Measurements from ENCODE around the gene FGGY.
A peak's percentile ranks its signal among the peaks of the same experiment; 100 is the strongest.
"Not testable (repeated sequence)": the region's sequence is repeated elsewhere in the genome, so short reads cannot be mapped to it uniquely, and the experiment has no call there.

Gene FGGY, protein sequence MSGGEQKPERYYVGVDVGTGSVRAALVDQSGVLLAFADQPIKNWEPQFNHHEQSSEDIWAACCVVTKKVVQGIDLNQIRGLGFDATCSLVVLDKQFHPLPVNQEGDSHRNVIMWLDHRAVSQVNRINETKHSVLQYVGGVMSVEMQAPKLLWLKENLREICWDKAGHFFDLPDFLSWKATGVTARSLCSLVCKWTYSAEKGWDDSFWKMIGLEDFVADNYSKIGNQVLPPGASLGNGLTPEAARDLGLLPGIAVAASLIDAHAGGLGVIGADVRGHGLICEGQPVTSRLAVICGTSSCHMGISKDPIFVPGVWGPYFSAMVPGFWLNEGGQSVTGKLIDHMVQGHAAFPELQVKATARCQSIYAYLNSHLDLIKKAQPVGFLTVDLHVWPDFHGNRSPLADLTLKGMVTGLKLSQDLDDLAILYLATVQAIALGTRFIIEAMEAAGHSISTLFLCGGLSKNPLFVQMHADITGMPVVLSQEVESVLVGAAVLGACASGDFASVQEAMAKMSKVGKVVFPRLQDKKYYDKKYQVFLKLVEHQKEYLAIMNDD

DNA sequence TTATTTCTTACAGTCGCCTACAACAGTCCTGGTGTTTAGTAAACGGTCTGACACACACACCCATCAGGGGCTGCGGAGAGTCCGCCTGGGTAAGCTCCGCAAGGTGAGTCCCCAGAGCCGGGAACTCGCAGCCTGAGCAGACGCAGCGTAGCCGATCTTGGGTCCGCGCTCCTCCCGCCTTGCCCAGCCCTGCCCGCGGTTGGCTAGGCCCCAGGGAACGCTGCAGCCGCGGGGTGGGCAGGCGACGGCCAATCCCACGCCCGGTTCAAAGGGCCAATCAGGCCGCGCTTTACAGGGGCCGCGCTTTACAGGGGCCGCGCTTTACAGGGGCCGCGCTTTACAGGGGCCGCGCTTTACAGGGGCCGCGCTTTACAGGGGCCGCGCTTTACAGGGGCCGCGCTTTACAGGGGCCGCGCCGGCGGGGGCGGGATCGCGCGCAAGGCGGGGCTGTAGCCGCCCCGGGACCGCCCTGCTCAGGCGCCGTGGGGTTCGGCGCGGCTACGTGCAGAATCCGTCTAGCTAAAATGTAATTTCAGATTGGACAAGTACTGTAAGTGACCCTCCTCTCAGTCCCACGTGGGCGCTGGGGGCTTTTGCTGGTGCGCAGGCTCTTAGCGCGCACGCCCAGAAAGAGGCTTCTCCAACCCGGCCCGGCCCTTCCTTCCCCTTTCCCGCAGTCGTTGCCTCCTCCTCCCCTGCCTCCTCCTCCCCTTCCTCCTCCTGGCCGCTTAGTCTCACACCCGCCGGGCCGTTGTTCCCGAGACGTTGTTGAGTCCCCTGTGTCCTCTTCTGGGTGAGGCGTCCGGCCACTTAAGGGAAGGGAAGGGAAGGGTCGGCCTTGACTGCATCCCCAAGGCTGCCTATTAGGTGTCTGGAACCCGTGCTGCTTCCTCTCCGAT lies at the start of gene FGGY:
TSS of gene FGGY (plus strand) at position 737 of the 899 bp plus-strand sequence. CDS start 24,456 bp downstream, outside the sequence.
- peak; percentile 98 for DNase-seq (ENCODE audit: low read depth)
- H3K4me3 ChIP-seq (ENCODE audit: low read depth, low read length) = peak within 1 kb of the TSS; percentile 89
- TF ChIP-seq, protein P1, sequence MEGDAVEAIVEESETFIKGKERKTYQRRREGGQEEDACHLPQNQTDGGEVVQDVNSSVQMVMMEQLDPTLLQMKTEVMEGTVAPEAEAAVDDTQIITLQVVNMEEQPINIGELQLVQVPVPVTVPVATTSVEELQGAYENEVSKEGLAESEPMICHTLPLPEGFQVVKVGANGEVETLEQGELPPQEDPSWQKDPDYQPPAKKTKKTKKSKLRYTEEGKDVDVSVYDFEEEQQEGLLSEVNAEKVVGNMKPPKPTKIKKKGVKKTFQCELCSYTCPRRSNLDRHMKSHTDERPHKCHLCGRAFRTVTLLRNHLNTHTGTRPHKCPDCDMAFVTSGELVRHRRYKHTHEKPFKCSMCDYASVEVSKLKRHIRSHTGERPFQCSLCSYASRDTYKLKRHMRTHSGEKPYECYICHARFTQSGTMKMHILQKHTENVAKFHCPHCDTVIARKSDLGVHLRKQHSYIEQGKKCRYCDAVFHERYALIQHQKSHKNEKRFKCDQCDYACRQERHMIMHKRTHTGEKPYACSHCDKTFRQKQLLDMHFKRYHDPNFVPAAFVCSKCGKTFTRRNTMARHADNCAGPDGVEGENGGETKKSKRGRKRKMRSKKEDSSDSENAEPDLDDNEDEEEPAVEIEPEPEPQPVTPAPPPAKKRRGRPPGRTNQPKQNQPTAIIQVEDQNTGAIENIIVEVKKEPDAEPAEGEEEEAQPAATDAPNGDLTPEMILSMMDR (IDR thresholded peaks at IDR 0.05; ENCODE audit: low read depth, low read length) = no peak
- peak; percentile 84 for TF ChIP-seq MYC (IDR thresholded peaks at IDR 0.05; ENCODE audit: low read depth, low read length)
- peak; percentile 93 for TF ChIP-seq MAX (IDR thresholded peaks at IDR 0.05; ENCODE audit: low read depth, low read length)
- TF ChIP-seq POLR2A (IDR thresholded peaks at IDR 0.05; ENCODE audit: extremely low read depth, insufficient read length) = peak; percentile 80

GRCh38 chr1:59248758-59249157 lies 48.1 kb upstream of the FGGY start:
- TF ChIP-seq MAX (IDR thresholded peaks at IDR 0.05; ENCODE audit: low read depth, low read length) (no peak), POLR2A (IDR thresholded peaks at IDR 0.05; ENCODE audit: extremely low read depth, insufficient read length) (no peak), MYC (IDR thresholded peaks at IDR 0.05; ENCODE audit: low read depth, low read length) (no peak)
- TF ChIP-seq, protein P1 (IDR thresholded peaks at IDR 0.05; ENCODE audit: low read depth, low read length) = no peak
- H3K4me3 ChIP-seq (ENCODE audit: low read depth, low read length) = no peak overlapping the region
- DNase-seq (ENCODE audit: low read depth) = no peak

DNA sequence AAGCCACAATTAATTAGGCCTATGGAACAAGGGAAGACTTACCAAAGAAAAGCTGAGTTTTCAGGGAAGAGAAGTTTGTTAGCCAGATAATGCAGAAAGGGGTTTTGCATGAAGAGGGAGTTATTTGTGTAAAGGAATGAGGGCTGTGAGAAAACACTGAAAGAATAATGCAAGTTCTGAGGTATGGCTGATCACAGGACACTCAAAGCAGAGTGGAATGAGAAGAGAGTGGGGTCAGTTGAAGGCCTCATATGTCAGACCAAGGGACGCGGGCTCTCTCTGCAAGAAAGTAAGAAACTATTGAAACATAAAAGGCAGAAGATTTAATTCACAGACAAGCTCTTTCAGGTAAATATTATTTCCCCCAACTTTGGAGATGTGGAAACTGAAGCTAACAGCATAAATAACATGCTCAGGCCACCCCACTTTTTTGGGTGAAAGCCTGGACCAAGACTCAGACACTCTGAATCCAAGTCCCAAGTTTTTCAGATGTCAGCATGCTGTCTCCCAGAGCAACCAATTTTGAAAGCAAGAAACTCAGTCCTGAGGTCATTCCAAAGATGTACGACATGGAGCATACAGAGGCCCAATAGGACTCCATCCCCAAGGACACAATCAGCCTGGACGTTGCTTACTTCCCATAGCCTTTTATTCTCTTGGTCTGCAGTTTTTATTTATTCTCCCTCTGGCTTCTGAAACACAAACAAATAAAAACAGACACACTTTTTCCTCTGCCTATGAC lies 47.3 kb upstream of the FGGY start:
- no peak for DNase-seq (ENCODE audit: low read depth)
- H3K4me3 ChIP-seq (ENCODE audit: low read depth, low read length) = no peak overlapping the region
- TF ChIP-seq, protein P1 (IDR thresholded peaks at IDR 0.05; ENCODE audit: low read depth, low read length) = no peak
- no peak for TF ChIP-seq MYC (IDR thresholded peaks at IDR 0.05; ENCODE audit: low read depth, low read length)
- TF ChIP-seq MAX (IDR thresholded peaks at IDR 0.05; ENCODE audit: low read depth, low read length) = no peak
- no peak for TF ChIP-seq POLR2A (IDR thresholded peaks at IDR 0.05; ENCODE audit: extremely low read depth, insufficient read length)

DNA sequence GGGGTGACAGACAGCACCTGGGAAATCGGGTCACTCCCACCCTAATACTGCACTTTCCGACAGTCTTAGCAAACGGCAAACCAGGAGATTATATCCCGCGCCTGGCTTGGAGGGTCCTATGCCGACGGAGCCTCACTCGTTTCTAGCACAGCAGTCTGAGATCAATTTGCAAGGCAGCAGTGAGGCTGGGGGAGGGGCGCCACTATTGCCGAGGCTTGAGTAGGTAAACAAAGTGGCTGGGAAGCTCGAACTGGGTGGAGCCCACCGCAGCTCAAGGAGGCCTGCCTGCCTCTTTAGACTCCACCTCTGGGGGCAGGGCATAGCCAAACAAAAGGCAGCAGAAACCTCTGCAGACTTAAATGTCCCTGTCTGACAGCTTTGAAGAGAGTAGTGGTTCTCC lies 45.8 kb upstream of the FGGY start:
- H3K4me3 ChIP-seq (ENCODE audit: low read depth, low read length); DNase-seq (ENCODE audit: low read depth): not testable (repeated sequence)

GRCh38 chr1:59256429-59256828 lies 40.5 kb upstream of the FGGY start:
- not testable (repeated sequence) for DNase-seq (ENCODE audit: low read depth); H3K4me3 ChIP-seq (ENCODE audit: low read depth, low read length)

DNA sequence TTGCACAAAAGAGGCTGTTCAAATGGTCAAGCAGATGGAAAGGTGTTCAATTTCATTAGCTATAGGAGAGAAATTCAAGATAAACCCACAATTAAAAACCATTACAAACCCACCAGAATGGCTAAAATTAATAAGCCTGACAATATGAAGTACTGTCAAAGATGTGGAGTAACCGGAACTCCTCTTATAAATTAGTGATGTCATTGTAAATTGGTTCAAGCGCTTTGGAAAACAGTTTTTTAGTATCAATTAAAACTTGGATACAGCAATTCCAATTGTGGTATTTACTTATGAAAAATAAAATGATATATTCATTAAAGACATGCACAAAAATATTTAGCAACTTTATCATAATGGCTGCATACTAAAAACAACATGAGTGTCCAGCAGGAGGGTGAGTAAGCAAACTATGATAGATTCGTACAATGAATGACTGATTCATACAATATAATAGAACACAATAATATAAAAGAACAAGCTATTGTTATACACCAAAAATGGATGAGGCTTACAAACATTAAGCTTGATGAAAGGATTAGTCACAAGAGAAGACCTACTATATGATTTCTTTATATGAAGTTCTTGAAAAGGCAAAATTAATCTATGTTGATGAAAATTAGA lies 38.4 kb upstream of the FGGY start:
- H3K4me3 ChIP-seq (ENCODE audit: low read depth, low read length) = no peak overlapping the region
- no peak for TF ChIP-seq MAX (IDR thresholded peaks at IDR 0.05; ENCODE audit: low read depth, low read length)
- TF ChIP-seq, protein P1 (IDR thresholded peaks at IDR 0.05; ENCODE audit: low read depth, low read length) = no peak
- TF ChIP-seq POLR2A (IDR thresholded peaks at IDR 0.05; ENCODE audit: extremely low read depth, insufficient read length) = no peak
- no peak for TF ChIP-seq MYC (IDR thresholded peaks at IDR 0.05; ENCODE audit: low read depth, low read length)
- DNase-seq (ENCODE audit: low read depth) = no peak
